Body of pancreas (tissue), 4 donors: ENCODE results near the gene CCDC39. TPM values are rescaled to one million over a fixed set of nuclear protein-coding genes. Genes with fewer than 3 reads are reported as not detected.

Experiments used
- ATAC-seq: fragments of 150-250 bp; one replicate; pipeline ENCODE4 v1.9.1; 2016
- DNase-seq, 4 donors: peaks; one replicate each; pipeline ENCODE4 v3.0.0-alpha.2; 2019
- H3K27ac ChIP-seq, 4 donors: fragments of 200-600 bp; sonication (generic); 1 replicate in 3 of 4; 2 replicates in 1 of 4; pipeline versions ENCODE4 v1.5.1 to v1.6.1; 2016 to 2019; ENCODE audit warnings: mild to moderate bottlenecking in 1 of 4, mixed read lengths in 1 of 4, moderate library complexity in 1 of 4
- H3K27me3 ChIP-seq, 2 donors: fragments of 200-600 bp; sonication (generic); one replicate each; pipeline ENCODE4 v1.6.0; 2016; ENCODE audit warnings: mild to moderate bottlenecking in 1 of 2
- H3K36me3 ChIP-seq, 2 donors: fragments of 200-600 bp; sonication (generic); replicated peaks in 1 of 2; 2 replicates each; pipeline ENCODE4 v1.5.1; 2016; ENCODE audit warnings: low read depth in 2 of 2; ENCODE audit not compliant: insufficient read depth in 1 of 2
- H3K4me1 ChIP-seq: fragments of 200-600 bp; sonication (generic); one replicate; pipeline ENCODE4 v1.6.0; 2016
- H3K4me3 ChIP-seq, 2 donors: fragments of 200-600 bp; sonication (generic); 1 replicate in 1 of 2; 2 replicates in 1 of 2; pipeline ENCODE4 v1.5.1; 2016 to 2019
- H3K9me3 ChIP-seq, 3 donors: fragments of 200-600 bp; sonication (generic); 1 replicate in 2 of 3; 2 replicates in 1 of 3; pipeline ENCODE4 v1.5.1; 2016
- POLR2A ChIP-seq, 3 donors: fragments of 450-650 bp; IDR thresholded peaks; one replicate each; pipeline ENCODE4 v1.6.1; 2016; ENCODE audit warnings: antibody characterized with exemption in 3 of 3, mild to moderate bottlenecking in 2 of 3
- WGBS, 2 donors: methylation state at CpG; one replicate each; pipeline ENCODE4 v1.1.5; 2017; 5-methylcytosine and 5-hydroxymethylcytosine counted together
- intact Hi-C: fragments of 100-400 bp; cut with DNase I; formaldehyde crosslinking; loops from one replicate; pipeline ENCODE4 v1.15.1; 2023
- total RNA-seq, 2 donors: library from RNA; depleted of rRNA; stranded (reverse); fragments of >200 nt; gene quantifications; one replicate each; pipeline ENCODE4 v1.1.0, GENCODE V29; 2016
- TF ChIP-seq, protein P1 (sequence below), 7 experiments: fragments of 450-650 bp in 4 of 7; fragments of 200-600 bp in 3 of 7; sonication (generic) in 3 of 7; IDR thresholded peaks; one replicate each; pipeline ENCODE4 v1.5.1; 2016 to 2019; ENCODE audit warnings: antibody characterized with exemption in 7 of 7

Gene CCDC39
- total RNA-seq, 2 donors from 2014 or later: 0.26 to 0.66 TPM

- intact Hi-C loops: no loop called here
- Histone ChIP-seq H3K9me3 (peaks cover 0 to 3% (median 0%) of the 10 kb centered on the region in 3 donors), H3K4me1 (no peaks in the 10 kb centered on the region), H3K27ac (no peak overlapping the region), H3K27me3 (peaks cover 0 to 2% of the 10 kb centered on the region in 2 donors), H3K36me3 (no peaks in the 10 kb centered on the region), H3K4me3 (no peak overlapping the region)
- TF ChIP-seq POLR2A (IDR thresholded peaks at IDR 0.05): no peak
- TF ChIP-seq, protein P1, sequence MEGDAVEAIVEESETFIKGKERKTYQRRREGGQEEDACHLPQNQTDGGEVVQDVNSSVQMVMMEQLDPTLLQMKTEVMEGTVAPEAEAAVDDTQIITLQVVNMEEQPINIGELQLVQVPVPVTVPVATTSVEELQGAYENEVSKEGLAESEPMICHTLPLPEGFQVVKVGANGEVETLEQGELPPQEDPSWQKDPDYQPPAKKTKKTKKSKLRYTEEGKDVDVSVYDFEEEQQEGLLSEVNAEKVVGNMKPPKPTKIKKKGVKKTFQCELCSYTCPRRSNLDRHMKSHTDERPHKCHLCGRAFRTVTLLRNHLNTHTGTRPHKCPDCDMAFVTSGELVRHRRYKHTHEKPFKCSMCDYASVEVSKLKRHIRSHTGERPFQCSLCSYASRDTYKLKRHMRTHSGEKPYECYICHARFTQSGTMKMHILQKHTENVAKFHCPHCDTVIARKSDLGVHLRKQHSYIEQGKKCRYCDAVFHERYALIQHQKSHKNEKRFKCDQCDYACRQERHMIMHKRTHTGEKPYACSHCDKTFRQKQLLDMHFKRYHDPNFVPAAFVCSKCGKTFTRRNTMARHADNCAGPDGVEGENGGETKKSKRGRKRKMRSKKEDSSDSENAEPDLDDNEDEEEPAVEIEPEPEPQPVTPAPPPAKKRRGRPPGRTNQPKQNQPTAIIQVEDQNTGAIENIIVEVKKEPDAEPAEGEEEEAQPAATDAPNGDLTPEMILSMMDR (IDR thresholded peaks at IDR 0.05): no peak
- ATAC-seq (no peak), DNase-seq (no peak)
Observed at GRCh38 chr3:180704532-180704931, 25.2 kb upstream of the CCDC39 start.

DNA sequence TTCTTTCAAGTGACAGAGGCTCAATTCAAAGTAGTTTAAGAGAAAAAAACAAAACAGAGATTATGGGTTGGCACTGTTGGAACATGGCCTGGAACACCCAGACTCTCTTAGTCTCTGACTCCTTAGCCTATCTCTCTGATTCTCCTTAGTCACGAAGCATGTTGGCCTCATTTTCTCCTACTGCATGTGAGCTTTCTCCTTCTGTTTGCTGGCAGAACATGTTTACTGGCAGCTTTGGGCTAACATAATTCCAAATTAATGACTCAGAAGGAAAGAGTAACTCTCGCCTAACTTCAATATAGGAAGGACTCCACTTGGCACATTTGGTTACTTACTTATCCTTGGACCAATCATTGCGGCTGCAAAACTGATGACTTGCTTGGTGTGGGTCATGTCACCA is 21.7 kb upstream of the CCDC39 start:
- Histone ChIP-seq H3K9me3 (peaks cover 0 to 3% (median 0%) of the 10 kb centered on the region in 3 donors), H3K27ac (no peak overlapping the region), H3K36me3 (no peaks in the 10 kb centered on the region), H3K4me3 (no peak overlapping the region), H3K4me1 (no peaks in the 10 kb centered on the region), H3K27me3 (no peaks in the 10 kb centered on the region)
- ATAC-seq (no peak), DNase-seq (no peak)
- 64 to 67% methylated on average over 3 of the region's 3 CpGs for WGBS, 2 donors
- TF ChIP-seq, protein P1 (IDR thresholded peaks at IDR 0.05): no peak
- TF ChIP-seq POLR2A (IDR thresholded peaks at IDR 0.05): no peak
- intact Hi-C loops: no loop called here

- Histone ChIP-seq H3K9me3 (peaks cover 0 to 3% (median 0%) of the 10 kb centered on the region in 3 donors), H3K27me3 (no peaks in the 10 kb centered on the region), H3K4me3 (no peak overlapping the region), H3K27ac (no peak overlapping the region), H3K36me3 (no peaks in the 10 kb centered on the region), H3K4me1 (no peaks in the 10 kb centered on the region)
- WGBS, 2 donors: 36 to 39% methylated on average over 2 to 3 of the region's 3 CpGs
- ATAC-seq: no peak
- no peak for DNase-seq
- TF ChIP-seq POLR2A (IDR thresholded peaks at IDR 0.05): no peak
- TF ChIP-seq, protein P1 (IDR thresholded peaks at IDR 0.05): no peak
- intact Hi-C loops: no loop called here
Observed at GRCh38 chr3:180698760-180699270, 19.5 kb upstream of the CCDC39 start.

DNA sequence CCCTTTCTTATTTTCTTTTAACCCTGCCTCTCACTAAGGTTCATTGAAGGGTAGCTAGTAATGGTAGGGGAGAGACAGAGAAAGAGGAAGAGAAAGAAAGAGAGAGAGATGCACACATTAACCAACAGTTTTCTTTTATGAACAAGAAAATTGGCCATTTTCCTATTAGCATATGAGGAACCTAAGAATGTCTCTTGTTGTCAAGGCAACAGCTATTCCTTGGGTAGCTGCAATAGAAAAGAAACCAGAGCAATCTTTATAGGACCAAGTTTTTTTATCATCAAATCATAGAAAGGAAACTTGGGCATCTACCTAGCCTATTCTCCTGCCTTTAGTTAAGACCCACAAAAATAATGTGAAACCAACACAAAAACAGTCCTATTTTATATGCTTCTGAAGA is 15.0 kb upstream of the CCDC39 start:
- H3K36me3 ChIP-seq: no peaks in the 10 kb centered on the region
- no peak overlapping the region for H3K27ac ChIP-seq
- H3K4me1 ChIP-seq: no peaks in the 10 kb centered on the region
- no peak overlapping the region for H3K4me3 ChIP-seq
- no peak for ATAC-seq
- H3K27me3 ChIP-seq: no peaks in the 10 kb centered on the region
- intact Hi-C loops: no loop called here
- no peak for TF ChIP-seq POLR2A (IDR thresholded peaks at IDR 0.05)
- TF ChIP-seq, protein P1 (IDR thresholded peaks at IDR 0.05): no peak
- no peaks in the 10 kb centered on the region for H3K9me3 ChIP-seq
- DNase-seq: no peak

DNA sequence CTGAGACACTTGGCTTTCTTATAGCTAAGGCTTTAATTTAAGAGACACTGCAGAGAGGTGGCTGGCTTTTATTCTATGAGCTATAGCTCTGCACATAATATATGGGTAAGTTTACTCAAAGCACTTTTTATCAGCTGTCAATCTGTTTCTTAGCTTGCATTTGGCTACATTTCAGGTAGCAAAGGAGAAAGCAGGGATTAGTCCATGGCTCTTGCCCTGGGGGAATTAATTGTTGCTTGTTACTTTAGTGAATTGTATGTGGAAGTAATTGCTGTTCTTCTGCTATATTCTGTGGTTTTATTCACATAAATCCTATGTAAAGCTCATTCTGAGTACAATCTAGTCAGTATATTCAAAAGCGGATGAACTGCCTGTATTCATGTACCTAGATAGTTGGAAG is 14.4 kb upstream of the CCDC39 start:
- Histone ChIP-seq H3K9me3 (no peaks in the 10 kb centered on the region), H3K4me3 (no peak overlapping the region), H3K4me1 (no peaks in the 10 kb centered on the region), H3K27me3 (no peaks in the 10 kb centered on the region), H3K36me3 (no peaks in the 10 kb centered on the region), H3K27ac (no peak overlapping the region)
- 89 to 90% methylated on average over 1 of the region's 1 CpG for WGBS, 2 donors
- intact Hi-C loops: no loop called here
- no peak for TF ChIP-seq POLR2A (IDR thresholded peaks at IDR 0.05)
- TF ChIP-seq, protein P1 (IDR thresholded peaks at IDR 0.05): no peak
- DNase-seq: no peak
- ATAC-seq: no peak
